GM12878 (cell line): ENCODE results near the gene NEURL3. TPM values are rescaled to one million over a fixed set of nuclear protein-coding genes. Genes with fewer than 3 reads are reported as not detected.

Source experiments
- ATAC-seq: fragments of 200-7000 bp; cut with Tn5 transposase; 3 replicates; pipeline ENCODE4 v1.9.1; 2020; ENCODE audit warnings: mild to moderate bottlenecking, moderate library complexity
- BruUV-seq: library from RNA; stranded (reverse); fragments of 400-500 nt; replicated peaks from 2 replicates; lab custom pipeline; 2021; lab: Mats Ljungman, UMichigan
- CTCF ChIA-PET: fragments of 300-600 bp; sonication (Branson Sonifier 250); formaldehyde crosslinking; extraction: SDS; loops from one replicate; lab custom pipeline; 2021; ENCODE audit warnings: inconsistent platforms; lab: Yijun Ruan, JAX
- POLR2A ChIA-PET: fragments of 350-600 bp; formaldehyde crosslinking; extraction: SDS; loops from one replicate; lab custom pipeline; 2021; ENCODE audit warnings: inconsistent platforms; lab: Charles Lee
- RAD21 ChIA-PET: fragments of 300-600 bp; sonication (Branson Sonifier 250); formaldehyde crosslinking; loops from one replicate; lab custom pipeline; 2023; ENCODE audit warnings: antibody characterized with exemption; ENCODE audit not compliant: unreplicated experiment; lab: Charles Lee
- SMC1A ChIA-PET: fragments of 300-600 bp; sonication (Branson Sonifier 250); formaldehyde crosslinking; loops from one replicate; lab custom pipeline; 2023; ENCODE audit not compliant: unreplicated experiment, uncharacterized antibody; lab: Charles Lee
- DNase-seq: peaks from one replicate; pipeline ENCODE4 v3.0.0-alpha.2; 2011; ENCODE audit warnings: low read depth, low spot score
- FAIRE-seq: peaks from 3 replicates; lab custom pipeline; 2011; peaks lifted over from hg19 to GRCh38; lab: Jason Lieb, UNC
- H2AFZ ChIP-seq: 2 replicates; pipeline ENCODE4 v1.6.0; 2011; ENCODE audit warnings: low read depth, low read length, control low read depth; ENCODE audit not compliant: control insufficient read depth
- H3K27ac ChIP-seq: 2 replicates; pipeline ENCODE4 v1.5.1; 2011; ENCODE audit warnings: control low read depth; ENCODE audit not compliant: control insufficient read depth, insufficient read depth
- H3K27me3 ChIP-seq, 2 experiments: replicated peaks in 1 of 2; 2 replicates each; pipeline versions ENCODE4 v1.6.0 to v1.6.1; 2011; ENCODE audit warnings: low read length in 1 of 2; ENCODE audit not compliant: control insufficient read depth in 2 of 2, insufficient read depth in 2 of 2
- H3K36me3 ChIP-seq, 2 experiments: 2 replicates each; pipeline ENCODE4 v1.5.1; 2011; ENCODE audit warnings: low read length in 1 of 2; ENCODE audit not compliant: control insufficient read depth in 2 of 2, insufficient read depth in 2 of 2
- H3K4me1 ChIP-seq: 2 replicates; pipeline ENCODE4 v1.6.1; 2011; ENCODE audit warnings: mild to moderate bottlenecking, low read length, moderate library complexity, mixed read lengths; ENCODE audit not compliant: control insufficient read depth, insufficient read depth
- H3K4me2 ChIP-seq: 2 replicates; pipeline ENCODE4 v1.6.0; 2011; ENCODE audit warnings: control low read depth; ENCODE audit not compliant: control insufficient read depth, insufficient read depth
- H3K4me3 ChIP-seq: fragments of 200-600 bp; sonication (generic); 2 replicates; pipeline ENCODE4 v1.5.1; 2016
- H3K79me2 ChIP-seq: 2 replicates; pipeline ENCODE4 v1.6.0; 2011; ENCODE audit warnings: low read length; ENCODE audit not compliant: control insufficient read depth, insufficient read depth
- H3K9ac ChIP-seq: 2 replicates; pipeline ENCODE4 v1.8.0; 2011; ENCODE audit warnings: low read length, control low read depth, mixed read lengths; ENCODE audit not compliant: control insufficient read depth, insufficient read depth
- H3K9me3 ChIP-seq: replicated peaks from 3 replicates; pipeline ENCODE4 v1.5.1; 2011; ENCODE audit warnings: mild to moderate bottlenecking, low read length; ENCODE audit not compliant: control insufficient read depth, insufficient read depth
- H4K20me1 ChIP-seq: 2 replicates; pipeline ENCODE4 v1.6.0; 2011; ENCODE audit not compliant: control insufficient read depth, insufficient read depth
- PAX5 ChIP-seq: IDR thresholded peaks from 2 replicates; pipeline ENCODE4 v1.6.1; 2011; ENCODE audit warnings: low read depth, low read length, borderline replicate concordance
- WGBS: methylation state at CpG from one replicate; pipeline ENCODE4 v1.1.6; 2016; ENCODE audit warnings: low lambda C conversion rate; ENCODE audit not compliant: insufficient replicate concordance, insufficient coverage; ENCODE audit errors: missing lambda C conversion rate; 5-methylcytosine and 5-hydroxymethylcytosine counted together
- in situ Hi-C: fragments of 300-500 bp; cut with MboI; formaldehyde crosslinking; loops from 9 replicates; pipeline ENCODE4 v1.14.3; 2018; ENCODE audit warnings: mixed read lengths
- intact Hi-C: fragments of 100-400 bp; cut with micrococcal nuclease; formaldehyde crosslinking; loops from one replicate; pipeline ENCODE4 v1.14.2; 2022; ENCODE audit not compliant: unreplicated experiment
- polyA plus RNA-seq, 11 experiments: library from polyadenylated mRNA; depleted of rRNA in 4 of 11; unstranded in 6 of 11; stranded (reverse) in 5 of 11; fragments of >200 nt; fragmentation: Nextera tagmentation in 4 of 11; fragmentation: Illumina TruSeq in 1 of 11; extraction: Ambion mirVana in 4 of 11; extraction: Trizol in 1 of 11; gene quantifications; 1 replicate in 1 of 11; 2 replicates in 10 of 11; pipeline versions ENCODE4 v1.2.1 to v1.2.3, GENCODE V29; 2011 to 2016; ENCODE audit warnings: inconsistent platforms in 2 of 11, missing spikeins in 2 of 11, low read depth in 1 of 11
- total RNA-seq, 4 experiments: library from RNA; depleted of rRNA in 3 of 4; stranded (reverse); fragments of >200 nt in 3 of 4; fragmentation: Illumina TruSeq in 1 of 4; extraction: Trizol in 1 of 4; gene quantifications; 2 replicates each; pipeline versions ENCODE4 v1.2.1 to v1.2.3, GENCODE V29; 2013 to 2021
- TF ChIP-seq, protein P1 (sequence below): fragments of 450-650 bp; formaldehyde crosslinking; IDR thresholded peaks from 2 replicates; pipeline ENCODE4 v1.4.0; 2022; ENCODE audit warnings: mild to moderate bottlenecking, moderate library complexity

Gene NEURL3
- total and polyA plus RNA-seq, 10 of the 15 experiments (the other 5 are each of a cell fraction or from before 2014, with no cell fraction given), result 0.03 to 6.3 (median 0.47) TPM

- TF ChIP-seq, protein P1, sequence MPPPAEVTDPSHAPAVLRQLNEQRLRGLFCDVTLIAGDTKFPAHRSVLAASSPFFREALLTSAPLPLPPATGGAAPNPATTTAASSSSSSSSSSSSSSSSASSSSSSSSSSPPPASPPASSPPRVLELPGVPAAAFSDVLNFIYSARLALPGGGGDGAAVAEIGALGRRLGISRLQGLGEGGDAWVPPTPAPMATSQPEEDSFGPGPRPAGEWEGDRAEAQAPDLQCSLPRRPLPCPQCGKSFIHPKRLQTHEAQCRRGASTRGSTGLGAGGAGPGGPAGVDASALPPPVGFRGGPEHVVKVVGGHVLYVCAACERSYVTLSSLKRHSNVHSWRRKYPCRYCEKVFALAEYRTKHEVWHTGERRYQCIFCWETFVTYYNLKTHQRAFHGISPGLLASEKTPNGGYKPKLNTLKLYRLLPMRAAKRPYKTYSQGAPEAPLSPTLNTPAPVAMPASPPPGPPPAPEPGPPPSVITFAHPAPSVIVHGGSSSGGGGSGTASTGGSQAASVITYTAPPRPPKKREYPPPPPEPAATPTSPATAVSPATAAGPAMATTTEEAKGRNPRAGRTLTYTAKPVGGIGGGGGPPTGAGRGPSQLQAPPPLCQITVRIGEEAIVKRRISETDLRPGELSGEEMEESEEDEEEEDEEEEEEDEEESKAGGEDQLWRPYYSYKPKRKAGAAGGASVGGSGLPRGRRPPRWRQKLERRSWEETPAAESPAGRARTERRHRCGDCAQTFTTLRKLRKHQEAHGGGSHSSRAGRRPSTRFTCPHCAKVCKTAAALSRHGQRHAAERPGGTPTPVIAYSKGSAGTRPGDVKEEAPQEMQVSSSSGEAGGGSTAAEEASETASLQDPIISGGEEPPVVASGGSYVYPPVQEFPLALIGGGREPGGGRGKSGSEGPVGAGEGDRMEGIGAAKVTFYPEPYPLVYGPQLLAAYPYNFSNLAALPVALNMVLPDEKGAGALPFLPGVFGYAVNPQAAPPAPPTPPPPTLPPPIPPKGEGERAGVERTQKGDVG (CRISPR knock-in tag), result no peak
- TF ChIP-seq PAX5, result peak; percentile 72; the same call in 1 of the 2 replicates
- TF ChIP-seq, all 136 proteins: peak for 1
- Histone ChIP-seq H3K9me3 (peaks cover 6% of the 10 kb centered on the region; the same call in 2 of the 3 replicates), H3K27ac (no peak overlapping the region), H4K20me1 (no peaks in the 10 kb centered on the region), H3K27me3 (no peaks in the 10 kb centered on the region), H3K79me2 (no peaks in the 10 kb centered on the region), H3K4me3 (no peak overlapping the region), H3K4me2 (no peak overlapping the region), H3K36me3 (no peaks in the 10 kb centered on the region), H2AFZ (no peak overlapping the region), H3K4me1 (peaks cover 11% of the 10 kb centered on the region; the same call in 1 of the 2 replicates), H3K9ac (no peak overlapping the region)
- no TSS peak for BruUV-seq
- ChIA-PET SMC1A (interaction anchor here (0.7 to 2.1 kb wide), 5 partner anchors 12 to 86 kb away, joined by 3 to 8 read pairs (median 3); partner anchors contain the start of gene NEURL3), CTCF (interaction anchor here (0.8 to 3.8 kb wide), 10 partner anchors 10 to 88 kb away, joined by 3 to 15 read pairs (median 6); partner anchors contain the start of gene NEURL3), RAD21 (interaction anchor here (1.2 to 1.8 kb wide), 3 partner anchors 12 to 40 kb away, joined by 3 to 9 read pairs (median 5); partner anchors contain the start of gene NEURL3), POLR2A (interaction anchor here (0.6 to 1.1 kb wide), 2 partner anchors 12 to 83 kb away, joined by 4 to 5 read pairs; partner anchors contain the start of gene NEURL3)
- intact Hi-C loops (no loop called here), in situ Hi-C loops (no loop called here)
- FAIRE-seq (no peak), ATAC-seq (no peak), DNase-seq (no peak)
- 87% methylated on average over 5 of the region's 5 CpGs for WGBS
Measured at GRCh38 chr2:96493072-96493471, 12.1 kb downstream of the NEURL3 start.
